HG03159 (cell line): Measurements from ENCODE around the gene GFOD2.
"Not testable (repeated sequence)": the region's sequence is repeated elsewhere in the genome, so short reads cannot be mapped to it uniquely, and the experiment has no call there.

Source experiments
- ATAC-seq: cut with Tn5 transposase; IDR thresholded peaks from one replicate; pipeline ENCODE4 v1.9.1; 2021; ENCODE audit warnings: mild to moderate bottlenecking, moderate library complexity; ENCODE audit not compliant: unreplicated experiment

GFOD2 gene

DNA sequence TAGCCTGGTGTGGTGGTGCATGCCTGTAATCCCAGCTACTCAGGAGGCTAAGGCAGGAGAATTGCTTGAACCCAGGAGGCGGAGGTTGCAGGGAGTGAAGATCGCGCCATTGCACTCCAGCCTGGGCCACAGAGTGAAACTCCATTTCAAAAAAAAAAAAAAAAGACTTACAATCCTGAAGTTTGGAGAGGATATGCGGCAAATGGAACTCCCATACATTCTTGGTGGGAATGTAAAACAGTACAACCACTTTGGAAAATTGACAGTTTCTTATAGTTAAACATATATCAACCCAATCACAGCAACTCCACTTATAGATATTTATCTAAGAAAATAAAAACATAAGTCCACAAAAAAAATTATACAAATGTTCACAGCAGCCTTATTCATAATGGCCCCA is 11.9 kb downstream of the GFOD2 start:
- ATAC-seq, result no peak

DNA sequence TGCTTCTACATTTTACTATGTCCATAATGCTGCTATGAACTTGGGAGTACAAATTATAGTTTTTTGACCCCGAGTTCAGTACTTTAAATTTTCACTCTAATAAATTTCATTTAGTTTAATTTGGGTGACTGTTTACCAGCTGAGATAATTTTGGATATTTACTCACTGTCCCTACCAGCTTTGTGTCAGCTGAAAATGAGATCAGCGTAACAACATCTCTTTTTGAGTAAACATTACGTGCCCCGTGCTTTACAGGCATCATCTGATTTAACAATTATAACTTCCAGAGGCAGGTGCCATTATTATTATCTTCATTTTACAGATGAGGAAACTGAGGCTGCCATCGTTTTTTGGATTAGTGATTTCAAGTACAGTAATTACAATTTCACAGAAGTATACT is 15.0 kb downstream of the GFOD2 start:
- ATAC-seq, result no peak

DNA sequence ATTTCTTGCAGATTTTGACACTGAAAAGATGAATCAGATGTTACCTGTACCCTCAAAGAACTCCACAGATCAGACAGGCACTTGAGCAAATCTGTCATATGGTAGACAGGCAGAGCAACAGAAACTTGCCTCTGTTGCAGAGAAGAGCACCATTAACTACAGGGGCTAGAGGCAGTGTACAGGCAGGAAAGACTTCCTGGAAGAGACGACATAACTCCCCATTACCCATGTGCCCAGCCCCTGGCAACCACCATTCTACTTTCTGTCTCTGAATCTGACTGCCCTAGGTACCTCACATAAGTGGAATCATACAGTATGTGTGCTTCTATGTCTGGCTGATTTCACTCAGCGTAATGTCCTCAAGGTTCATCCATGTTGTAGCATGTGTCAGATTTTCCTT is 15.5 kb downstream of the GFOD2 start:
- ATAC-seq, result no peak

DNA sequence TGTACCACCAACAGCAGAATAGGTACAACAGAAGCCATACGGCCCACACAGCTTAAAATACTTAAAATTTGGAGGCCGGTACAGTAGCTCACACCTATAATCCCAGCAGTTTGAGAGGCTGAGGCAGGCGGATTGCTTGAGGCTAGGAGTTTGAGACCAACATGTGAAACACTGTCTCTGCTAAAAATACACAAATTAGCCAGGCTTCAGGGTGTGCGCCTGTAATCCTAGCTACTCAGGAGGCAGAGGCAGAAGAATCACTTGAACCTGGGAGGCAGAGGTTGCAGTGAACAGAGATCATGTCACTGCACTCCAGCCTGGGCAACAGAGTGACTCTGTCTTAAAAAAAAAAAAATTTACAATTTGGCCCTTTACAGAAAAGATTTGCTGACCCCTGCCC is 17.0 kb downstream of the GFOD2 start:
- no peak for ATAC-seq

DNA sequence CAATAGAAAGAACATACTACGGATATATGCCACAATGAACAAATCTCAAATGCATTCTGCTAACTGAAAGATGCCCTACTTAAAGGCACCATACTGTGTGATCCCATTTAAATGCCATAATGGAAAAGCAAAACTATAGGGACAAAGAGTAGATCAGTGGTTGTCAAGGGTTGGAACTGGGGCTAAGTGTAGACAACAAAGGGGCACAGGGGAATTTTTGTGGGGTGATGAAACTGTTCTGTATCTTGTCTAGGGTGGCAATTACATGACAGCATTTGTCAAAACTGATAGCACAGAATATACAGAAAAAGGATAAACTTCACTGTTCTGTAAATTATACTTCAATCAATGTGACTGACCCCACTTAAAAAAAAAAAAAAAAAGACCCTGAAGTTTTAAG is 17.7 kb downstream of the GFOD2 start:
- ATAC-seq, result no peak

DNA sequence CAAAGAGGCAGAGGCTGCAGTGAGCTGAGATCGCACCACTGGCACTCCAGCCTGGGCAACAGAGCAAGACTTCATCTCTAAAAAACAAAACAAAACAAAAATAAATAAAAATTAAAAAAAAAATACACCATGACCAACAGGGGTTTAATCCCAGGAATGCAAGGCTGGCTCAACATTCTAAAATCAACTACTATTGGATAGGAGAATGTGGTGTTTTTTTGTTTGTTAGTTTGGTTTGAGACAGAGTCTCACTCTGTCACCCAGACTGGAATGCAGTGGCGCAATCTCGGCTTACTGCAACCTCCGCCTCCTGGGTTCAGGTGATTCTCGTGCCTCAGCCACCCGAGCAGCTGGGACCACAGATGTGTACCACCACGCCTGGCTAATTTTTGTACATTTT is 19.9 kb downstream of the GFOD2 start:
- no peak for ATAC-seq

DNA sequence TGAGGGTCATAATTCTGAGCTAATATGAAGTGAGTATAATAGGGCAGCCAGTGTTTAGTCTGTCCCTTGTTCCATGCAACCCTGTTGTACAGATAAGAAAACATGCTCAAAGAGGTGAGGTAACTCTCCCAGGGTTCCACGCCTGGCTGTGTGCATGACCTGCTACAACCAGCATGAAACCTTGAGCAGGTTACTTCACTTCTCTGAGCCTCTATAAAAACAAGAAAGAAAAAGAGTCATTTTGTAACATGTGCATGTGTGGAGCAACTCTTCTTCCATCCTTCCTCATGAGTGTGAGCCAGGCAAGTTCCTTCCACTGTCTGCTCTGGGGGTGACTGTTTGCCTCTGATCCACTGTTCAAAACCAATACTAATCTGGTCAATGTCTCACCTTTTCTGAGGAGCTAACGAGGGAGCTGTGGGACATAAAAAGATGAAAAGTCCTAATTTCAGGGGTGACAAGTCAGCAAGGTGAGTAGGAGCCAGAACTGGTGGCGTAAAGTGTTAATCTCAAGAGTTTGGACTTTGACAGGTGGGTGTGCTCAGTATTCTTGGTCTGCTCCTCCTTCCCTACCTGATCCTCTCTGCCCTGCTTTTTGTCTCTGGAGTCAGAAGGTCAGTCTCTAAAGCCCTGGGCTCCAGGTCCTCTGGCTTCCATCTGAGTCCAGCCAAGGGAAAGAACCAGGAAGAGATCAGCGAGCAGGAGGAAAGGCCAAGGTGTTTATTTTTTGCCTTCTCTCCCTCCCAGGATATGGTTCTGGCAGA is 21.5 kb downstream of the GFOD2 start:
- ATAC-seq, result no peak

DNA sequence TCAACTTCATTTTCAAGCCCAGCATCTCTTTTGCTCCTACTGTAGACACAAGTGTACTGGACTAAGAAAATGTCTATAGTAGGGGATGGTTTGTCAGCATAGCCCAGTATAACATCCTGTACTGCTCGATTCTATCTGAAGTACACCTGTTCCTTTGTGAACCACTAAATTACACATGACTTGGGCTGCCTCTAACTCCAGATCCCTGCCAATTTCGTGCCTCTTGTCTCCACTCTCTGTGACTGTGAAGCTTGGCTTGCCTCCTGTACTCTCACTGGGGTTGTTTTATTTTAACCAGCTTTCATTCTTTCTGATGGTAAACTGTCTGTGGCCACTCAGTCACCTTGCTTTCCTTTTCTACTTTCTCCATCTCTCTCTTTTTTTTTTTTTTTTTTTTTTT is 24.5 kb downstream of the GFOD2 start:
- no peak for ATAC-seq

DNA sequence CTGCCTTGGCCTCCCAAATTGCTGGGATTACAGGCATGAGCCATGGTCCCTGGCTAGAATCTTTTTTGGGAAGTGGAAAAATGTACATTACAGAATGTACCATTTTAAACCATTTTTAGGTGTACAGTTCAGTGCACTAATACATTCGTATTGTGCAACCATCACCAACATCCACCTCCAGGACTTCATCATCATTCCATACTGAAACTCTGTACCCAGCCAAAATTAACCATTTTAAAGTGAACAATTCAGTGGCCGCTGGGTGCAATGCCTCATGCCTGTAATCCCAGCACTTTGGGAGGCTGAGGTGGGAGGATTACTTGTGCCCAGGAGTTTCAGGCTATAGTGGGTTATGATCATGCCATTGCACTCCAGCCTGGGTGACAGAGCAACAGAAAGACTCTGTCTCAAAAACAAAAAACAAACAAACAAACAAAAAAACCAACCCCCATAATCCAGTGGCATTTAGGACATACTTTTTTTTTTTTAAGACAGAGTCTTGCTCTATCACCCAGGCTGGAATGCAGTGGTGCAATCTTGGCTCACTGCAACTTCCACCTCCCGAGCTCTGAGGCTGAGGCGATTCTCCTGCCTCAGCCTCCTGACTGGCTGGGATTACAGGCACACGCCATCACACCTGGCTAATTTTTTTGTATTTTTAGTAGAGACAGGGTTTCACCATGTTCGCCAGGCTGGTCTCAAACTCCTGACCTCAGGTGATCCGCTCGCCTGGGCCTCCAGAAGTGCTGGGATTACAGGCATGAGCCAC is 25.4 kb downstream of the GFOD2 start:
- not testable (repeated sequence) for ATAC-seq

DNA sequence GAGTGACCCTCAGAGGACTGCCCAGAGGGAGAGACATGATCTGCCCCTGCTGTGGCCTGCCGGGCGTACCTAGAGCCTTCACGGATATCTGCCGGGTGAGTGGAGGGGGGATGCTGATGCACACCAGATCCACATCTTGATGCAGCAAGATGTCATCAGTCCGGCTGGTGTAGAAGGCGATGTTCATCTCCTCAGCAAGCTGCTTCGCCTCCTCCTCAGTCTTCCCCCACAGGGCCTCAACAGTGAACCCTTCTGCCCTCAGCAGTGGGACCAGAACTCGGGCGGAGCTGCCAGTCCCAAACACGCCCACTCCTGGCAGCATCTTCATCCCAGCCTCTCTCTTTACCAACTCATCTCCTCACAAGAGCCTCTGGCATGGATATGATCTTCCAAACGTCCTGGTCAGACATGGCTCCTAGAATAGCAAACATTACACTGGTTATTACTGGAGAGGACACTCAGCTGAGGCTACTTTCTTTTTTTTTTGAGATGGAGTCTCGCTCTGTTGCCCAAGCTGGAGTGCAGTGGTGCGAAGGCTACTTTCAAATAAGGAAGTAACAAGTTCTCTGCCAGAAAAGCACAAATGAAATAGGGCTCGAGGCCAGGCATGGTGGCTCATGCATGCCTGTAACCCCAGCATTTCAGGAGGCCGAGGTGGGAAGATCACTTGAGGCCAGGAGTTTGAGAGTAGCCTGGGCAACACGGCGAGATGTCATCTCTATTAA is 33.6 kb downstream of the GFOD2 start:
- ATAC-seq, result no peak

DNA sequence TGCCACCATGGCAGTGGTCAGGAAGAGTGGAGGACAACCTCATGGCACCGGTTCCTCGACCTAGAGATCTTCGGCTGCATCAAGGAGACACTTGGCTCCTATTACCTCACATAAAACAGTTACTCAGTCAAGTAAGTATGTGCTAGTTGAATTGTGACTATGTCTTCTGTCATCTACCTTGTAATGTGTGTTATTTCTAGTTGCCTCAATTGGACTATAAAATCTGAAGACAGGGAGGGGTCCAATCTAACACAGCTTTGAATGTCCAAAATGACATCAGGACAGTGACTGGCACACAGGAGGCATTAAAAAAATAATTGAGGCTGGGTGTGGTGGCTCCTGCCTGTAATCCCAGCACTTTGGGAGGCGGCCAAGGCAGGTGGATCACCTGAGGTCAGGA is 35.3 kb downstream of the GFOD2 start:
- no peak for ATAC-seq

DNA sequence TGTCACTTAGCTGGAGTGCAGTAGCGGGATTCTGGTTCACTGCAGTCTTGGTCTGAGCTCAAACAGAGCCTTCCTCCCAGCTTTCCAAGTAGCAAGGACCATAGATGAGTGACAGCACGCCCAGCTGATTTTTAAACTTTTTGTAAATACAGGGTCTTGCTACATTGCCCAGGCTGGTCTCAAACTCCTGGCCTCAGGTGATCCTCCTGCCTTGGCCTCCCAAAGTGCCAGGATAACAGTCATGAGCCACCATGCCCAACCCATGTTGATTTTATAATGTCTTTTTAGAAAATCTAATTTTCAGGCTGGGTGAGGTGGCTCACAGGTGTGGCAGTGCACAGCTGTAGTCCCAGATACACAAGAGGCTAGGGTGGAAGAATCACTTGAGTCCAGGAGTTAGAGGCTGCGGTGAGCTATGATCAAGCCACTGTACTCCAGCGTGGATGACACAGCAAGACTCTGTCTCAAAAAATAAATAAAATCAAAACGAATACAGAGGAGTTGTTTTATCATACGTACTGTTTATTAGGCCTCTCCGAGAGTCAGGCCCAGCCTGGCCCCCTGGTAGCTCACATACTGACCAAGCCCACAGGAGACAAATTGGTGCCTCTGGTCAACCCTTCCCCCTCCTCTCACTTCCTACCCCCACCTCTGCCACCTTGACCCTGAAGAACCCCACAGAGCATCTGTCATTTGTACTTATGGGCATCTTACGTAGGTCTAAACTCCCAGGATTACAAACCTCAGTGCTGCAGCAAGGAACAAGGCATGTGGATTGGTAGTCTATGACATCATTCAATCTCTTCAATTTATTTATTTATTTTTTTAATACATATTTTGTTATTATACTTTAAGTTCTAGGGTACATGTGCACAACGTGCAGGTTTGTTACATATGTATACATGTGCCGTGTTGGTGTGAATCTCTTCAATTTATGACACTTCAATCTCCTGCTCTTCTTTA is 38.9 kb downstream of the GFOD2 start:
- ATAC-seq, result no peak

DNA sequence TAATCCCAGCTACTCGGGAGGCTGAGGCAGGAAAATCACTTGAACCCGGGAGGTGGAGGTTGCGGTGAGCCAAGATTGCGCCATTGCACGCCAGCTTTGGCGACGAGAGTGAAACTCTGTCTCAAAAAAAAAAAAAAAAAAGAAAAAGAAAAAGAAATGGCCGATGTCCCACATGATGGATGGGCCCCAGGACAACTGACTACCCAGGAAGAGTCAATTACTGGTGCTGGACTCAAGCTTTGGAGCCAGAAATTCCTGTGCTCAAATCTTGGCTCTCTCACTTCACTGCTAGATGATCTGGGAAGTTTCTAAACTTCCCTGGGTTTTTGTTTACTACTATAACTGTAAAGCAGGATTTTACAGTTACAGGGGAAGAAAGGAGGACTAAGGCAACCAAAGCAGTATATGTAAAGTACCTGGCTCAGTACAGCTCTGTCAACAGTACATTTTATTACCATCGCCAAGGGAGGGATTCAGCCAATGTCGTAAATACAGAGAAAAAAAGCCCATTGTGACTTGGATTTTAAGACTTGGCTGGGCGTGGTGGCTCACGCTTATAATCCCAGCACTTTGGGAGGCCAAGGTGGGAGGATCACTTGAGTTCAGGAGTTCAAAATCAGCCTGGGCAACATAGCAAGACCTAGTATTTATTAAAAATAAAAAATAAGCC is 40.6 kb downstream of the GFOD2 start:
- ATAC-seq, result no peak

DNA sequence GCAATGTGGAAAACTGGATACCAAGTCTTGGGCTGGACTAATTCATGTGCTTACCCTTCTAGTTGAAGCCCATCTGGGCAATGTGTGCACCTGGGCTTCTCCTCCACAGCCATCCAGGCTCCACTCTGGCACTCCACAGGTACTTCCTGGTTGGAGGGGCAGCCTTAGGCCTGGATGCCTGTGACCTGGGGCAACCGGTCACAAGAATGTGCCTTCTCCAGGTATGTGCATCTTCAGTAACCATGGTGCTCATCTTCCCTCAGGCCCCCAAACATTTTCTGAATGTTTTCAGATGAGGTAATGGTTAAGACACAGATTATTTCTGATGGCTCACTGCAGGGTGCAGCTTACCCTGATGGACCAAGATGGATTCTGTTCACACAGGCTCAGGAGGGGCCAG is 41.4 kb downstream of the GFOD2 start:
- ATAC-seq, result no peak

DNA sequence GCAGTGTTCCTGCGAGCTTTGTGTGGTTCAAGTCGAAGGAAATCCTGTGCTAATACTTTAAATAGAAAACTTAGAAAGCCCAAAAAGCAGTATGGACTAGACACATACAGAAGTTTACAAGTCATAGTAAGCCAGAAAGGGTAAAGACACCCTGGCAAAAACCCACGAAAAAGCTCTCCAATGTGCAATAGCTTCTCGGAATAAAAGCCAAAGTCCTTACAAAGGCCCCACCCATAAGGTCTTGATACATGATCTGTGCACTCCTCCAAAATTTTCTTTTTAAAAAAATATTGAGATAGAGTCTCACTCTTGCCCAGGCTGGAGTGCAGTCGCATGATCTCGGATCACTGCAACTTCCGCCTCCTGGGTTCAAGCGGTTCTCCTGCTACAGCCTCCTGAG is 42.2 kb downstream of the GFOD2 start:
- no peak for ATAC-seq

DNA sequence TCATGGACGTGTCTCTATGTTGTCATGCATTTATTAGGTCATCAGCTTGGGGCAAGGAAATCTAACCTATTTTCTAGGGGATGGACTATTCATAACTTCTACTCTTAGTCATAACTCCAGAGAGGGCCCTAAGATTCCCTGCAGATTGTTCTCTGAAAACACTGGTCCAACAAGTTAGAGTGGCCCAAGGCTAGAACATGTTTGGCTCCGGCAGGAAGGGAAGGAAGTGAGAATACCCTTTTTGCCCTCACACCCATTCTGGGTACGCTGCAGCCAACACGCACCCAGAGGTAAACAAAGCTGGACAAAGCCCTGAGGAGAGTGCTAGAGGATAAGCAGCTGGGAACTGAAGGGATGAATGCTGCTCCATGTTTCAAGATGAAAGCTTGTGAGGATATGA is 42.6 kb downstream of the GFOD2 start:
- ATAC-seq, result no peak

DNA sequence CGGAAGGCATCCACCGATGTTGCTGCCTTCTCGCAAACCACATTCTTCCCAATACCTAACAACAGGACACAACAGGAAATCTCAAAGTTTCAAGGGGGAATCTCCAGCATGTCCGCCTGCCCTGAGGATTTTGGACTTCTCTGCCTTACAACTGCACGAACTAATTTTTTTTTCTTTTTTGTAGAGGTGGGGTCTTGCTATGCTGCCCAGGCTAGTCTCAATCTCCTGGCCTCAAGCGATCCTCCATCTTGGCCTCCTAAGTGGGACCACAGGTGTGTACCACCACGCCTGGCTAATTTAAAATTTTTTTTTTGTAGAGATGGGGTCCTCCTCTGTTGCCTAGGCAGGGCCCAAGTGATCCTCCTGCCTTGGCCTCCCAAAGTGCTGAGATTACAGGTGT is 43.1 kb downstream of the GFOD2 start:
- no peak for ATAC-seq

DNA sequence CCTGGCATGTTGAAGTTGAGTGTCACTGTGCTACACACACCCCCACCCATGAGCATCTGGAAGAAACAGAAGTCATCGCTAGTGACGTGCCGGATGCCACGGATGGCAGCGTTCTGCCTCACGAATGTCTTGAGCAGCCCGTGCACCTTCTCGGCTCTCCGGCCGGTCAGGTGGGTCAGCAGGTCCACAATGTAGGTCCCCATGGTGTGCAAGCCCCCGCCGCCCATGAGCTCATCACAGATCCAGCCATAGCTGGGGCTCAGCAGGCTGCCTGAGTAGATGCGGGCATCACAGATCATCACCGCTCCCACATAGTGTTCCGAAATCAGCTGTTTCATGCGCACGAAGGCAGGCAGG is 43.6 kb downstream of the GFOD2 start:
- ATAC-seq, result no peak

DNA sequence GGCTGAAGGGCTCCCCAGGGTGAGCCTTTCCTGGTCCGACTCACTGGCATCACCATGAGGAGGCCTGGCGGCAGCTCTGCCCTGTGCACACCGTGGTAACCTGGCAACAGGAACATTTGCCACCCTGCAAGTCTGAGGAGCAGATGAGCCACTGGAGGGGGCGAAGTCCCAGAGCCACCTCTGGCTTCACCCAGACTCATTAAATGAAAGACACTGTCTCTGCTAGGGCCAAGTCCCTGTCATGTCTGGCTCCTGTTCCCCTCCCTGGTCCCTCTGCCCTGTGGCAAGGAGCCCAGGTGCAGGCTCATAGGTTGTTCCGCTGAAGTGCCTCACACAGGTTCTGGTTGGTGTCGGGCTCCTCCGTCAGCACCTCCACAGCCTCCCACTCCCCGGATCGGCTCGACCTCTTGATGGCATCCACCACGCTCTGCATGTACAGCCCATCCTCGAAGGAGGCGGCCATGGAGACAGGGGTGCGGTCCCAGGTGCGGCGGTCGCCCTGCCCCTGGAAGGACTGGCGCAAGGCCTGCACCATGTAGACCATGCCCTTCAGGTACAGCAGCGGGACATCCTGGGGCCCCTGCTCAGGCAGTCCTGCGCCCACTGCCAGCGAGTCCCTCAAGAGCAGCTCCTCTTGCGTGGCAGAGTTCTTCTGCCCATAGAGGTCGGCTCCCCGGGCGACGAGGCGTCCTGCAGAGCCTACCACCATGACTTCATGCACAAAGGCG is 44.1 kb downstream of the GFOD2 start:
- no peak for ATAC-seq
